A549 (cell line): Measurements from ENCODE around the gene TBC1D10B. TPM values are rescaled to one million over a fixed set of nuclear protein-coding genes. Genes with fewer than 3 reads are reported as not detected.

ENCODE experiments used
- ATAC-seq, 2 experiments: fragments of 200-7000 bp in 1 of 2; fragments of >200 bp in 1 of 2; cut with Nextera tagmentation in 1 of 2; cut with Tn5 transposase in 1 of 2; 3 replicates each; pipeline versions ENCODE4 v1.8.0 to v1.9.1; 2018 to 2020; ENCODE audit warnings: mild to moderate bottlenecking in 1 of 2, moderate library complexity in 1 of 2
- CTCF ChIA-PET: fragments of 300-600 bp; sonication (Branson Sonifier 250); formaldehyde crosslinking; extraction: SDS; loops from one replicate; lab custom pipeline; 2021; ENCODE audit warnings: antibody characterized with exemption, inconsistent platforms; lab: Yijun Ruan, JAX
- POLR2A ChIA-PET: fragments of 350-600 bp; formaldehyde crosslinking; extraction: SDS; loops from one replicate; lab custom pipeline; 2021; ENCODE audit warnings: antibody characterized with exemption, inconsistent platforms; lab: Yijun Ruan, JAX
- DNase-seq, 2 experiments: peaks; one replicate each; pipeline versions ENCODE4 v3.0.0 to v3.0.0-alpha.2; 2011 to 2016; ENCODE audit warnings: low read depth in 1 of 2, low spot score in 1 of 2
- FAIRE-seq: peaks from 2 replicates; lab custom pipeline; 2011; peaks lifted over from hg19 to GRCh38; lab: Jason Lieb, UNC
- H3K27ac ChIP-seq, 2 experiments: fragments of >200 bp; sonication (Bioruptor Twin); formaldehyde crosslinking; 3 replicates each; pipeline ENCODE4 v1.5.1; 2016 to 2017
- H3K4me1 ChIP-seq: fragments of >200 bp; sonication (Bioruptor Twin); formaldehyde crosslinking; 3 replicates; pipeline ENCODE4 v1.6.1; 2016
- H3K4me2 ChIP-seq: fragments of >200 bp; sonication (Bioruptor Twin); formaldehyde crosslinking; 3 replicates; pipeline ENCODE4 v1.6.1; 2016
- H3K4me3 ChIP-seq: fragments of >200 bp; sonication (Bioruptor Twin); formaldehyde crosslinking; 3 replicates; pipeline ENCODE4 v1.5.1; 2016
- H3K9me3 ChIP-seq: fragments of >200 bp; sonication (Bioruptor Twin); formaldehyde crosslinking; 3 replicates; pipeline ENCODE4 v1.6.1; 2016
- BHLHE40 ChIP-seq: IDR thresholded peaks from 2 replicates; pipeline ENCODE4 v1.6.1; 2012; ENCODE audit warnings: low read depth, low read length, inconsistent platforms
- CBX2 ChIP-seq: fragments of 200-600 bp; sonication (generic); IDR thresholded peaks from 2 replicates; pipeline ENCODE4 v1.6.1; 2016; ENCODE audit warnings: low read depth, mild to moderate bottlenecking, borderline replicate concordance
- EHMT2 ChIP-seq: fragments of 200-600 bp; sonication (generic); IDR thresholded peaks from 2 replicates; pipeline ENCODE4 v1.6.1; 2016; ENCODE audit warnings: antibody characterized with exemption, low read depth, mild to moderate bottlenecking, moderate library complexity
- FOSB ChIP-seq: fragments of 250-450 bp; sonication (Bioruptor Pico); IDR thresholded peaks from 2 replicates; pipeline ENCODE4 v1.5.0; 2020; ENCODE audit warnings: mild to moderate bottlenecking, moderate library complexity
- MAZ ChIP-seq: fragments of 150-350 bp; IDR thresholded peaks from 2 replicates; pipeline ENCODE4 v1.6.1; 2014; ENCODE audit warnings: antibody characterized with exemption, low read depth, low read length, borderline replicate concordance
- NPAS2 ChIP-seq: fragments of 250-450 bp; sonication (Bioruptor Pico); IDR thresholded peaks from 2 replicates; pipeline ENCODE4 v1.8.0; 2022; ENCODE audit warnings: mild to moderate bottlenecking, moderate library complexity, borderline replicate concordance
- PHF8 ChIP-seq: fragments of 200-600 bp; sonication (generic); IDR thresholded peaks from 2 replicates; pipeline ENCODE4 v1.6.1; 2016; ENCODE audit warnings: low read depth, mild to moderate bottlenecking, antibody characterized with exemption, moderate library complexity, borderline replicate concordance
- RARB ChIP-seq: fragments of 250-450 bp; sonication (Bioruptor Pico); IDR thresholded peaks from 2 replicates; pipeline ENCODE4 v1.8.0; 2021; ENCODE audit warnings: mild to moderate bottlenecking, moderate library complexity
- RFX5 ChIP-seq: fragments of 450-650 bp; IDR thresholded peaks from 2 replicates; pipeline ENCODE4 v1.7.1; 2014; ENCODE audit warnings: antibody characterized with exemption, mild to moderate bottlenecking, moderate library complexity
- SMC3 ChIP-seq: fragments of >200 bp; sonication (Bioruptor Twin); formaldehyde crosslinking; IDR thresholded peaks from 3 replicates; pipeline ENCODE4 v1.6.1; 2018; ENCODE audit warnings: inconsistent platforms
- WGBS: methylation state at CpG from one replicate; pipeline ENCODE4 v1.1.6; 2017; ENCODE audit errors: missing lambda C conversion rate; 5-methylcytosine and 5-hydroxymethylcytosine counted together
- polyA plus RNA-seq, 4 experiments: library from polyadenylated mRNA; depleted of rRNA in 3 of 4; stranded (reverse); fragments of >200 nt; fragmentation: RNase III in 1 of 4; extraction: RNeasy Plus Mini Kit Qiagen cat#74134 plus additional on column Dnase treatment in 1 of 4; gene quantifications; 2 replicates in 3 of 4; 3 replicates in 1 of 4; pipeline ENCODE4 v1.2.3, GENCODE V29; 2011 to 2017
- TF ChIP-seq, protein P1 (sequence below): fragments of >200 bp; sonication (Bioruptor Twin); formaldehyde crosslinking; IDR thresholded peaks from 3 replicates; pipeline ENCODE4 v1.5.1; 2016
- TF ChIP-seq, protein P2 (sequence below): fragments of >200 bp; sonication (Bioruptor Twin); formaldehyde crosslinking; IDR thresholded peaks from 2 replicates; pipeline ENCODE4 v1.6.1; 2016
- TF ChIP-seq, protein P3 (sequence below): fragments of 150-350 bp; IDR thresholded peaks from 2 replicates; pipeline ENCODE4 v1.6.1; 2014; ENCODE audit warnings: low read depth, mild to moderate bottlenecking, low read length
- TF ChIP-seq, protein P4 (sequence below): IDR thresholded peaks from 2 replicates; pipeline ENCODE4 v1.6.1; 2012; ENCODE audit warnings: low read depth, borderline replicate concordance
- TF ChIP-seq, protein P5 (sequence below): fragments of 250-450 bp; sonication (Bioruptor Pico); IDR thresholded peaks from 2 replicates; pipeline ENCODE4 v1.5.0; 2021; ENCODE audit warnings: mild to moderate bottlenecking, moderate library complexity, borderline replicate concordance
- TF ChIP-seq, protein P6 (sequence below): fragments of 200-600 bp; sonication (generic); IDR thresholded peaks from 2 replicates; pipeline ENCODE4 v1.6.1; 2016; ENCODE audit warnings: antibody characterized with exemption, mild to moderate bottlenecking, moderate library complexity

Gene TBC1D10B
- polyA plus RNA-seq, 2 of the 4 experiments (the other 2 are of a cell fraction) = 10.9 to 23.2 TPM

DNA sequence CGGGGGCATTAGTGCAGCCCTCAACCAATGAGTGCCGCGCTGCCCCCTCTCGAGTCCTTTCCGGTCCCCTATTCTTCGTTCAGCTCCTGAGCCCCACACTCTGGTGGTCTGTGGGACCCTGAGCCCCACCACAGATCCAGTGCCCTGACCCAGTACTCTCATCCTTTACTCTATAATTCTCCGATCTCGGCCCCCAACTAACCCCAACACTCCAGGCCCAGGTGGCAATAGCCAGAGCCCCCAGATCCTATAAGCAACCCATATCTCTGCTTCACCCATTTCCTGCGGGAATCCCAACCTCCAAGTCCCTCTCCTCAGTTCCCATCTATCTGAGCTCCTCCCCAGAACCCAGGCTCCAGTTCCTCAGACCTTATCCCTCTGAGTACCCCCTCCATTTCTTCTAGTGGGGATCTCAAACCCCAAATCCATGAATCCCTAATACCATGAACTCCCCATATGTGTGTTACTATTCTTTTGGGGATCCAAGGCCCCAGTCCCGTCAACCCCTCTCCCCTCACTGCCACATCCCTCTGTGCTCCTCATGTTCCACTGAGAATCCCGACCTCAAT is 1.0 kb upstream of the TBC1D10B start:
- TF ChIP-seq NPAS2 (CRISPR knock-in tag) (no peak), BHLHE40 (no peak), PHF8 (no peak), CBX2 (no peak), SMC3 (no peak), EHMT2 (no peak), RARB (no peak), MAZ (no peak), RFX5 (no peak), FOSB (no peak)
- TF ChIP-seq, protein P1, sequence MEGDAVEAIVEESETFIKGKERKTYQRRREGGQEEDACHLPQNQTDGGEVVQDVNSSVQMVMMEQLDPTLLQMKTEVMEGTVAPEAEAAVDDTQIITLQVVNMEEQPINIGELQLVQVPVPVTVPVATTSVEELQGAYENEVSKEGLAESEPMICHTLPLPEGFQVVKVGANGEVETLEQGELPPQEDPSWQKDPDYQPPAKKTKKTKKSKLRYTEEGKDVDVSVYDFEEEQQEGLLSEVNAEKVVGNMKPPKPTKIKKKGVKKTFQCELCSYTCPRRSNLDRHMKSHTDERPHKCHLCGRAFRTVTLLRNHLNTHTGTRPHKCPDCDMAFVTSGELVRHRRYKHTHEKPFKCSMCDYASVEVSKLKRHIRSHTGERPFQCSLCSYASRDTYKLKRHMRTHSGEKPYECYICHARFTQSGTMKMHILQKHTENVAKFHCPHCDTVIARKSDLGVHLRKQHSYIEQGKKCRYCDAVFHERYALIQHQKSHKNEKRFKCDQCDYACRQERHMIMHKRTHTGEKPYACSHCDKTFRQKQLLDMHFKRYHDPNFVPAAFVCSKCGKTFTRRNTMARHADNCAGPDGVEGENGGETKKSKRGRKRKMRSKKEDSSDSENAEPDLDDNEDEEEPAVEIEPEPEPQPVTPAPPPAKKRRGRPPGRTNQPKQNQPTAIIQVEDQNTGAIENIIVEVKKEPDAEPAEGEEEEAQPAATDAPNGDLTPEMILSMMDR = no peak
- TF ChIP-seq, protein P2, sequence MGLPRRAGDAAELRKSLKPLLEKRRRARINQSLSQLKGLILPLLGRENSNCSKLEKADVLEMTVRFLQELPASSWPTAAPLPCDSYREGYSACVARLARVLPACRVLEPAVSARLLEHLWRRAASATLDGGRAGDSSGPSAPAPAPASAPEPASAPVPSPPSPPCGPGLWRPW = no peak
- TF ChIP-seq, protein P3, sequence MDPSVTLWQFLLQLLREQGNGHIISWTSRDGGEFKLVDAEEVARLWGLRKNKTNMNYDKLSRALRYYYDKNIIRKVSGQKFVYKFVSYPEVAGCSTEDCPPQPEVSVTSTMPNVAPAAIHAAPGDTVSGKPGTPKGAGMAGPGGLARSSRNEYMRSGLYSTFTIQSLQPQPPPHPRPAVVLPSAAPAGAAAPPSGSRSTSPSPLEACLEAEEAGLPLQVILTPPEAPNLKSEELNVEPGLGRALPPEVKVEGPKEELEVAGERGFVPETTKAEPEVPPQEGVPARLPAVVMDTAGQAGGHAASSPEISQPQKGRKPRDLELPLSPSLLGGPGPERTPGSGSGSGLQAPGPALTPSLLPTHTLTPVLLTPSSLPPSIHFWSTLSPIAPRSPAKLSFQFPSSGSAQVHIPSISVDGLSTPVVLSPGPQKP = no peak
- TF ChIP-seq, protein P4, sequence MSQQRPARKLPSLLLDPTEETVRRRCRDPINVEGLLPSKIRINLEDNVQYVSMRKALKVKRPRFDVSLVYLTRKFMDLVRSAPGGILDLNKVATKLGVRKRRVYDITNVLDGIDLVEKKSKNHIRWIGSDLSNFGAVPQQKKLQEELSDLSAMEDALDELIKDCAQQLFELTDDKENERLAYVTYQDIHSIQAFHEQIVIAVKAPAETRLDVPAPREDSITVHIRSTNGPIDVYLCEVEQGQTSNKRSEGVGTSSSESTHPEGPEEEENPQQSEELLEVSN = no peak
- TF ChIP-seq, protein P5, sequence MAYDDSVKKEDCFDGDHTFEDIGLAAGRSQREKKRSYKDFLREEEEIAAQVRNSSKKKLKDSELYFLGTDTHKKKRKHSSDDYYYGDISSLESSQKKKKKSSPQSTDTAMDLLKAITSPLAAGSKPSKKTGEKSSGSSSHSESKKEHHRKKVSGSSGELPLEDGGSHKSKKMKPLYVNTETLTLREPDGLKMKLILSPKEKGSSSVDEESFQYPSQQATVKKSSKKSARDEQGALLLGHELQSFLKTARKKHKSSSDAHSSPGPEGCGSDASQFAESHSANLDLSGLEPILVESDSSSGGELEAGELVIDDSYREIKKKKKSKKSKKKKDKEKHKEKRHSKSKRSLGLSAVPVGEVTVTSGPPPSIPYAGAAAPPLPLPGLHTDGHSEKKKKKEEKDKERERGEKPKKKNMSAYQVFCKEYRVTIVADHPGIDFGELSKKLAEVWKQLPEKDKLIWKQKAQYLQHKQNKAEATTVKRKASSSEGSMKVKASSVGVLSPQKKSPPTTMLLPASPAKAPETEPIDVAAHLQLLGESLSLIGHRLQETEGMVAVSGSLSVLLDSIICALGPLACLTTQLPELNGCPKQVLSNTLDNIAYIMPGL = no peak
- TF ChIP-seq, protein P6, sequence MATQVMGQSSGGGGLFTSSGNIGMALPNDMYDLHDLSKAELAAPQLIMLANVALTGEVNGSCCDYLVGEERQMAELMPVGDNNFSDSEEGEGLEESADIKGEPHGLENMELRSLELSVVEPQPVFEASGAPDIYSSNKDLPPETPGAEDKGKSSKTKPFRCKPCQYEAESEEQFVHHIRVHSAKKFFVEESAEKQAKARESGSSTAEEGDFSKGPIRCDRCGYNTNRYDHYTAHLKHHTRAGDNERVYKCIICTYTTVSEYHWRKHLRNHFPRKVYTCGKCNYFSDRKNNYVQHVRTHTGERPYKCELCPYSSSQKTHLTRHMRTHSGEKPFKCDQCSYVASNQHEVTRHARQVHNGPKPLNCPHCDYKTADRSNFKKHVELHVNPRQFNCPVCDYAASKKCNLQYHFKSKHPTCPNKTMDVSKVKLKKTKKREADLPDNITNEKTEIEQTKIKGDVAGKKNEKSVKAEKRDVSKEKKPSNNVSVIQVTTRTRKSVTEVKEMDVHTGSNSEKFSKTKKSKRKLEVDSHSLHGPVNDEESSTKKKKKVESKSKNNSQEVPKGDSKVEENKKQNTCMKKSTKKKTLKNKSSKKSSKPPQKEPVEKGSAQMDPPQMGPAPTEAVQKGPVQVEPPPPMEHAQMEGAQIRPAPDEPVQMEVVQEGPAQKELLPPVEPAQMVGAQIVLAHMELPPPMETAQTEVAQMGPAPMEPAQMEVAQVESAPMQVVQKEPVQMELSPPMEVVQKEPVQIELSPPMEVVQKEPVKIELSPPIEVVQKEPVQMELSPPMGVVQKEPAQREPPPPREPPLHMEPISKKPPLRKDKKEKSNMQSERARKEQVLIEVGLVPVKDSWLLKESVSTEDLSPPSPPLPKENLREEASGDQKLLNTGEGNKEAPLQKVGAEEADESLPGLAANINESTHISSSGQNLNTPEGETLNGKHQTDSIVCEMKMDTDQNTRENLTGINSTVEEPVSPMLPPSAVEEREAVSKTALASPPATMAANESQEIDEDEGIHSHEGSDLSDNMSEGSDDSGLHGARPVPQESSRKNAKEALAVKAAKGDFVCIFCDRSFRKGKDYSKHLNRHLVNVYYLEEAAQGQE = no peak
- ATAC-seq = no peak
- H3K4me1 ChIP-seq = peaks cover 20% of the 10 kb centered on the region
- H3K9me3 ChIP-seq = no peaks in the 10 kb centered on the region
- H3K4me3 ChIP-seq = peak overlapping the region; percentile 41
- CTCF ChIA-PET = interaction anchor here (0.7 to 1.9 kb wide), 11 partner anchors 8 to 248 kb away, joined by 3 to 10 read pairs (median 3); partner anchors contain the start of genes CD2BP2 and ZNF48
- peak overlapping the region; percentile 65 to 83 for H3K27ac ChIP-seq
- no peak for FAIRE-seq
- DNase-seq = no peak
- 25% methylated on average over 11 of the region's 11 CpGs for WGBS
- POLR2A ChIA-PET = interaction anchor here (0.7 to 2.0 kb wide), 10 partner anchors 13 to 306 kb away, joined by 3 to 17 read pairs (median 6); partner anchors contain the start of genes ALDOA, CD2BP2, ZNF48 and ZNF764
- H3K4me2 ChIP-seq = peak overlapping the region; percentile 79
